Peyer's patch (tissue), 4 donors: ENCODE measurements around the gene BNIP5. TPM values are rescaled to one million over a fixed set of nuclear protein-coding genes. Genes with fewer than 3 reads are reported as not detected.

Experiments
- DNase-seq, 3 donors: peaks; one replicate each; pipeline ENCODE4 v3.0.0-alpha.2; 2017 to 2019
- H3K27ac ChIP-seq, 4 donors: fragments of 200-600 bp; sonication (generic); one replicate each; pipeline ENCODE4 v1.5.1; 2016 to 2019
- H3K27me3 ChIP-seq, 2 donors: fragments of 200-600 bp; sonication (generic); one replicate each; pipeline ENCODE4 v1.5.1; 2019
- H3K36me3 ChIP-seq, 3 donors: fragments of 200-600 bp; sonication (generic); one replicate each; pipeline ENCODE4 v1.5.1; 2016 to 2019
- H3K4me1 ChIP-seq, 4 donors: fragments of 200-600 bp; sonication (generic); one replicate each; pipeline ENCODE4 v1.5.1; 2016 to 2019
- H3K4me3 ChIP-seq, 4 donors: fragments of 200-600 bp; sonication (generic); 1 replicate in 3 of 4; 2 replicates in 1 of 4; pipeline ENCODE4 v1.5.1; 2016 to 2019; ENCODE audit warnings: mild to moderate bottlenecking in 1 of 4
- H3K9me3 ChIP-seq, 4 donors: fragments of 200-600 bp; sonication (generic); one replicate each; pipeline ENCODE4 v1.5.1; 2016 to 2019; ENCODE audit warnings: mild to moderate bottlenecking in 1 of 4
- POLR2A ChIP-seq, 2 donors: fragments of 450-650 bp; IDR thresholded peaks; one replicate each; pipeline ENCODE4 v1.5.1; 2017; ENCODE audit warnings: antibody characterized with exemption in 2 of 2, mild to moderate bottlenecking in 2 of 2, moderate library complexity in 2 of 2
- total RNA-seq, 4 donors: library from RNA; depleted of rRNA; stranded (reverse); fragments of >200 nt; gene quantifications; one replicate each; pipeline ENCODE4 v1.1.0, GENCODE V29; 2016
- TF ChIP-seq, protein P1 (sequence below), 6 experiments: fragments of 450-650 bp in 4 of 6; fragments of 200-600 bp in 2 of 6; sonication (generic) in 1 of 6; IDR thresholded peaks; one replicate each; pipeline ENCODE4 v1.5.1; 2017 to 2019; ENCODE audit warnings: antibody characterized with exemption in 6 of 6, mild to moderate bottlenecking in 3 of 6, moderate library complexity in 1 of 6

Gene BNIP5
- total RNA-seq, 4 donors from 2014 or later = 9.1 to 35.4 (median 25.3) TPM

DNA sequence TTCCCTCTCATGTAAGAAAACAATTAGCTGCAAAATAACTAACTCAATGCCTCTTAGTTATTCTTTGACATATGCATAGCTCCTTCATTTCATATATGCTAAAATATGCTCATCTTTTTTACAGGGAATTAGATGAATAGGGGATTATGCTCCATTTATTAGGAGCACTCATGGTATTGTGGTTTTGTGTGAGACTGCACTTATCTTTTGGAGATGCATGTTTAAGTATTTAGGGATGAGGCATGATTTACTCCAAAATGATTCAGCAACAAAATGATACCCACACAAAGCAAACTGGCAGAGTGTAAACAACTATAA, 8.8 kb downstream of the BNIP5 start:
- Histone ChIP-seq H3K36me3 (peaks cover 0 to 24% (median 0%) of the 10 kb centered on the region in 3 donors), H3K27ac (no peak overlapping the region), H3K9me3 (no peaks in the 10 kb centered on the region), H3K4me1 (no peaks in the 10 kb centered on the region), H3K4me3 (no peak overlapping the region), H3K27me3 (no peaks in the 10 kb centered on the region)
- no peak for TF ChIP-seq POLR2A (IDR thresholded peaks at IDR 0.05)
- TF ChIP-seq, protein P1, sequence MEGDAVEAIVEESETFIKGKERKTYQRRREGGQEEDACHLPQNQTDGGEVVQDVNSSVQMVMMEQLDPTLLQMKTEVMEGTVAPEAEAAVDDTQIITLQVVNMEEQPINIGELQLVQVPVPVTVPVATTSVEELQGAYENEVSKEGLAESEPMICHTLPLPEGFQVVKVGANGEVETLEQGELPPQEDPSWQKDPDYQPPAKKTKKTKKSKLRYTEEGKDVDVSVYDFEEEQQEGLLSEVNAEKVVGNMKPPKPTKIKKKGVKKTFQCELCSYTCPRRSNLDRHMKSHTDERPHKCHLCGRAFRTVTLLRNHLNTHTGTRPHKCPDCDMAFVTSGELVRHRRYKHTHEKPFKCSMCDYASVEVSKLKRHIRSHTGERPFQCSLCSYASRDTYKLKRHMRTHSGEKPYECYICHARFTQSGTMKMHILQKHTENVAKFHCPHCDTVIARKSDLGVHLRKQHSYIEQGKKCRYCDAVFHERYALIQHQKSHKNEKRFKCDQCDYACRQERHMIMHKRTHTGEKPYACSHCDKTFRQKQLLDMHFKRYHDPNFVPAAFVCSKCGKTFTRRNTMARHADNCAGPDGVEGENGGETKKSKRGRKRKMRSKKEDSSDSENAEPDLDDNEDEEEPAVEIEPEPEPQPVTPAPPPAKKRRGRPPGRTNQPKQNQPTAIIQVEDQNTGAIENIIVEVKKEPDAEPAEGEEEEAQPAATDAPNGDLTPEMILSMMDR (IDR thresholded peaks at IDR 0.05) = no peak
- DNase-seq = no peak

- Histone ChIP-seq H3K4me1 (no peaks in the 10 kb centered on the region), H3K27ac (no peak overlapping the region), H3K9me3 (no peaks in the 10 kb centered on the region), H3K4me3 (no peak overlapping the region), H3K36me3 (peaks cover 0 to 29% (median 0%) of the 10 kb centered on the region in 3 donors), H3K27me3 (no peaks in the 10 kb centered on the region)
- TF ChIP-seq, protein P1 (IDR thresholded peaks at IDR 0.05) = no peak
- no peak for TF ChIP-seq POLR2A (IDR thresholded peaks at IDR 0.05)
- DNase-seq = no peak
These were observed 9.3 kb downstream of the BNIP5 start for GRCh38 chr6:36327226-36327918.

DNA sequence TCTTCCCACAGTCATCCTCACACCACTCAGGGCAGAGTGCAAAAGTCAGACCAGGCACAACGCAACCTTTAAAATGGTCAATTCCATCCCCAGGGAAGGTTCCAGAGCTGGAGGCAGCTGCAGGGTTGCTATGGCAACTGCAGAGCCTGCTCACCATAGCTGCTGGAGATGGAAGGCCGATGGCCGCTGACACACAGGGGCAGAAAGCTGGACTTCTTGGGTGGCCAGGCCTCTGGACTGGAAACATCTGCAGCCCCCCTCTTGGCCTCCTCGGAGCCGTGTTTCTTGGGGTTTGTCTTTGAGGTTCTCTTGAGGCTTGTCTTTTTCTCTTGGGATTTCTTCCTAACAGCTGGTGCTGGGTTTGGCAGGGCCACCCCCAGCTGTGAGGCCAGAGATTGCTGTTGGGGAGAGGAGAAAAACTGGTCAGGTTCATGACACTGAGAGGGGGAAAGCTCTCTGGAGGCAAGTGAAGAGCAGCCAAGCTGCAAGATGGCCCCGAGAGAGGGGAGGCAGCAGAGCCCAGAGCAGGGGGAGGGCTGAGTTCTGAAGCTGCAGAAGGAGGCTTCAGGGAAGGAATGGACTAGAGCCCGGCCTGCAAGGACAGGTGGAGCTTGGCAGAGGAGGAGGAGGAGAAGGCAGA, 10.2 kb downstream of the BNIP5 start:
- no peaks in the 10 kb centered on the region for H3K4me1 ChIP-seq
- H3K27me3 ChIP-seq = no peaks in the 10 kb centered on the region
- H3K36me3 ChIP-seq = peaks cover 0 to 30% (median 0%) of the 10 kb centered on the region in 3 donors
- peak in 1 of 3 donors; percentile 24 for DNase-seq
- H3K9me3 ChIP-seq = no peaks in the 10 kb centered on the region
- no peak overlapping the region for H3K4me3 ChIP-seq
- no peak for TF ChIP-seq POLR2A (IDR thresholded peaks at IDR 0.05)
- TF ChIP-seq, protein P1 (IDR thresholded peaks at IDR 0.05) = no peak
- no peak overlapping the region for H3K27ac ChIP-seq

DNA sequence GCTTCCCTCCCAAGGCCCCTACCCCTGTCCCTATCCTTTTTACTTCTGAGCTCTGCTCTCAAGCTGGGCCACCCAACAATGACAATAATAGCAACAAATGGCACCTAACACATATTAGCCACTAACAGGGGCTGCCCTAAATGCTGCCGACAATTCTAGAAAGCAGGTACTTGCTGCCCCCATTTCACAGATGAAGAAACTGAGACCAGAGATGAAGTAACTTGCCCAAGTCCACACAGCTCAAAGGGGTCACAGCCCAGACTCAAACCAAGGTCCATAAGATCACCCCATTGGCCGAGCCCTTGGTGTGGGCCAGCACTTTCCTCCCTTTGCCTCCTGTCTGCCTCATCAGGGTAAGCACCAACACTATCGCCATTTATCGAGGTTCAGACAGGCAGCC, 12.0 kb downstream of the BNIP5 start:
- Histone ChIP-seq H3K27ac (no peak overlapping the region), H3K9me3 (no peaks in the 10 kb centered on the region), H3K4me1 (no peaks in the 10 kb centered on the region), H3K27me3 (no peaks in the 10 kb centered on the region), H3K4me3 (no peak overlapping the region), H3K36me3 (peaks cover 0 to 35% (median 0%) of the 10 kb centered on the region in 3 donors)
- no peak for DNase-seq
- TF ChIP-seq POLR2A (IDR thresholded peaks at IDR 0.05) = no peak
- TF ChIP-seq, protein P1 (IDR thresholded peaks at IDR 0.05) = no peak

DNA sequence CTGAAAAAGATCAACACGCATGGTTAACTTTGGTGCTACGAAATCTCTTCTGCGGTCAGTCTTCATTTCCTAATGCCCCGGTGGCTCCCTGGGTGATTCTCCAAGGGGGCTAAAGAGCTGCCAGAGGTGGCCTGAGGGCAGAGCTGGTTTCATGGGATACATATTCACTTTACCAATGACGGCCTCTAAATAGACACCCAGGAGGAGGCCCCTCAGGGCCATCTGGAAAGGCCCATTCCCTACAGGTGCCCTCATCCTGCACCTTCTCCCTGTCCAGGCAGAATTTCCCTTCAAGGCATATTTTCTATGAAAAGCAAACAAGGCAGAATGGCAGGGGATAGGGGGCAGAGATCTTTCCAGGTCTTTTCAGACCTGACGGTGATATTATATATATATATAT, 12.5 kb downstream of the BNIP5 start:
- DNase-seq = no peak
- H3K27ac ChIP-seq = no peak overlapping the region
- no peak overlapping the region for H3K4me3 ChIP-seq
- H3K36me3 ChIP-seq = peaks cover 0 to 35% (median 0%) of the 10 kb centered on the region in 3 donors
- TF ChIP-seq, protein P1 (IDR thresholded peaks at IDR 0.05) = no peak
- no peak for TF ChIP-seq POLR2A (IDR thresholded peaks at IDR 0.05)
- no peaks in the 10 kb centered on the region for H3K27me3 ChIP-seq
- no peaks in the 10 kb centered on the region for H3K9me3 ChIP-seq
- H3K4me1 ChIP-seq = peaks cover 0 to 2% (median 0%) of the 10 kb centered on the region in 4 donors
